HepG2 (cell line): ENCODE data around the gene TNFSF10. TPM values are rescaled to one million over a fixed set of nuclear protein-coding genes. Genes with fewer than 3 reads are reported as not detected.

Experiments
- ATAC-seq: fragments of 200-7000 bp; cut with Tn5 transposase; 3 replicates; pipeline ENCODE4 v1.9.1; 2020; ENCODE audit warnings: mild to moderate bottlenecking, moderate library complexity
- BruUV-seq: library from RNA; stranded (reverse); fragments of 400-500 nt; replicated peaks from 2 replicates; lab custom pipeline; 2021; lab: Mats Ljungman, UMichigan
- CTCF ChIA-PET: fragments of 300-600 bp; formaldehyde crosslinking; extraction: SDS; loops from one replicate; lab custom pipeline; 2021; ENCODE audit warnings: low total read pairs, inconsistent platforms, low intra/inter-chr PET ratio; lab: Yijun Ruan, JAX
- POLR2A ChIA-PET: fragments of 350-600 bp; sonication (Branson Sonifier 250); formaldehyde crosslinking; loops from one replicate; lab custom pipeline; 2020; ENCODE audit warnings: antibody characterized with exemption, inconsistent platforms; lab: Yijun Ruan, JAX
- DNase-seq: peaks from one replicate; pipeline ENCODE4 v3.0.0-alpha.2; 2015; ENCODE audit warnings: low spot score
- FAIRE-seq: peaks from 3 replicates; lab custom pipeline; 2011; peaks lifted over from hg19 to GRCh38; lab: Jason Lieb, UNC
- H2AFZ ChIP-seq: one replicate; pipeline ENCODE4 v1.6.1; 2011; ENCODE audit warnings: low read length, inconsistent platforms
- H3K27ac ChIP-seq: fragments of 300-600 bp; 3 replicates; pipeline ENCODE4 v1.8.0; 2011; ENCODE audit warnings: mixed run types, mild to moderate bottlenecking, mixed read lengths, low read length, inconsistent platforms; ENCODE audit not compliant: insufficient read depth; ENCODE audit errors: extremely low read length
- H3K27me3 ChIP-seq, 2 experiments: fragments of 200-600 bp in 1 of 2; 2 replicates in 1 of 2; 3 replicates in 1 of 2; pipeline versions ENCODE4 v1.6.0 to v1.8.0; 2011; ENCODE audit warnings: low read length in 2 of 2, mild to moderate bottlenecking in 2 of 2, moderate library complexity in 2 of 2, inconsistent platforms in 1 of 2; ENCODE audit not compliant: insufficient read depth in 2 of 2, control insufficient read depth in 1 of 2
- H3K36me3 ChIP-seq, 2 experiments: fragments of 200-600 bp in 1 of 2; replicated peaks in 1 of 2; 2 replicates in 1 of 2; 3 replicates in 1 of 2; pipeline versions ENCODE4 v1.5.1 to v1.8.0; 2011; ENCODE audit warnings: low read length in 2 of 2, inconsistent platforms in 1 of 2; ENCODE audit not compliant: insufficient read depth in 2 of 2, control insufficient read depth in 1 of 2
- H3K4me1 ChIP-seq: 2 replicates; pipeline ENCODE4 v1.5.1; 2012; ENCODE audit warnings: low read length, inconsistent platforms; ENCODE audit not compliant: insufficient read depth
- H3K4me2 ChIP-seq: 2 replicates; pipeline ENCODE4 v1.6.0; 2011; ENCODE audit warnings: low read depth, low read length, inconsistent platforms
- H3K4me3 ChIP-seq, 3 experiments: fragments of 200-600 bp in 1 of 3; sonication (generic), shearing (Covaris generic) in 1 of 3; replicated peaks in 1 of 3; 2 replicates each; pipeline ENCODE4 v1.5.1; 2011 to 2016; ENCODE audit warnings: low read length in 3 of 3, inconsistent platforms in 2 of 3, low read depth in 2 of 3, mild to moderate bottlenecking in 2 of 3, control low read depth in 1 of 3, mixed read lengths in 1 of 3; ENCODE audit not compliant: insufficient read depth in 1 of 3
- H3K79me2 ChIP-seq: one replicate; pipeline ENCODE4 v1.6.1; 2011; ENCODE audit warnings: low read length, inconsistent platforms; ENCODE audit not compliant: insufficient read depth
- H3K9ac ChIP-seq: 2 replicates; pipeline ENCODE4 v1.6.0; 2011; ENCODE audit warnings: mild to moderate bottlenecking, low read depth, low read length, inconsistent platforms; ENCODE audit not compliant: insufficient read depth
- H3K9me3 ChIP-seq: 2 replicates; pipeline ENCODE4 v1.5.1; 2012; ENCODE audit warnings: mild to moderate bottlenecking, low read length
- H4K20me1 ChIP-seq: 2 replicates; pipeline ENCODE4 v1.6.0; 2011; ENCODE audit warnings: inconsistent platforms, mild to moderate bottlenecking, low read length, moderate library complexity; ENCODE audit not compliant: insufficient read depth
- EHMT2 ChIP-seq: fragments of 200-600 bp; sonication (generic); IDR thresholded peaks from 2 replicates; pipeline ENCODE4 v1.7.0; 2017; ENCODE audit warnings: antibody characterized with exemption, low read depth, low read length, borderline replicate concordance
- KDM5A ChIP-seq: fragments of 200-600 bp; sonication (generic); IDR thresholded peaks from 2 replicates; pipeline ENCODE4 v1.7.0; 2018; ENCODE audit warnings: antibody characterized with exemption, mild to moderate bottlenecking, low read length, borderline replicate concordance
- MAFF ChIP-seq: IDR thresholded peaks from 2 replicates; pipeline ENCODE4 v1.6.1; 2011; ENCODE audit warnings: low read depth, low read length, improper control_type of control experiment
- MAFK ChIP-seq, 2 experiments: IDR thresholded peaks in 1 of 2; conservative IDR thresholded peaks in 1 of 2; 2 replicates each; pipeline ENCODE4 v1.6.1; 2011; ENCODE audit warnings: improper control_type of control experiment in 2 of 2, low read length in 2 of 2
- MIER2 ChIP-seq: IDR thresholded peaks from 2 replicates; pipeline ENCODE4 v1.6.1; 2016; ENCODE audit warnings: missing biosample characterization, missing genetic modification reagents
- ZNF121 ChIP-seq: sonication (generic); formaldehyde crosslinking; IDR thresholded peaks from 2 replicates; pipeline ENCODE4 v1.5.0; 2020; ENCODE audit warnings: mild to moderate bottlenecking, missing genetic modification reagents
- ZNF7 ChIP-seq: IDR thresholded peaks from 2 replicates; pipeline ENCODE4 v1.6.1; 2016; ENCODE audit warnings: missing biosample characterization, missing genetic modification reagents
- WGBS: methylation state at CpG from one replicate; pipeline ENCODE4 v1.1.6; 2017; ENCODE audit warnings: low lambda C conversion rate; 5-methylcytosine and 5-hydroxymethylcytosine counted together
- in situ Hi-C: cut with HindIII; loops from 2 replicates; pipeline ENCODE4 v1.10.0; 2017; ENCODE audit warnings: low pct_unique_long_range_greater_than_20kb; ENCODE audit not compliant: extremely low pct_ligation_motif_present
- intact Hi-C: fragments of 100-400 bp; cut with micrococcal nuclease; formaldehyde crosslinking; loops from one replicate; pipeline ENCODE4 v1.10.0; 2022; ENCODE audit not compliant: unreplicated experiment
- polyA plus RNA-seq, 8 experiments: library from polyadenylated mRNA; depleted of rRNA in 3 of 8; stranded (reverse) in 7 of 8; unstranded in 1 of 8; fragments of >200 nt; fragmentation: Illumina TruSeq in 4 of 8; extraction: Trizol in 4 of 8; gene quantifications; 2 replicates each; pipeline versions ENCODE4 v1.2.1 to v1.2.3, GENCODE V29; 2011 to 2016; ENCODE audit warnings: low read depth in 4 of 8, missing spikeins in 1 of 8, mixed read lengths in 1 of 8; ENCODE audit not compliant: insufficient read depth in 1 of 8
- total RNA-seq, 5 experiments: library from RNA; depleted of rRNA; stranded (reverse); fragments of >200 nt; fragmentation: Illumina TruSeq; extraction: Trizol; gene quantifications; 2 replicates each; pipeline ENCODE4 v1.2.3, GENCODE V29; 2016; ENCODE audit warnings: low read depth in 1 of 5
- TF ChIP-seq, protein P1 (sequence below): sonication (generic); formaldehyde crosslinking; IDR thresholded peaks from 2 replicates; pipeline ENCODE4 v1.4.0; 2020; ENCODE audit warnings: missing genetic modification reagents

The TNFSF10 gene
- total and polyA plus RNA-seq, 2 of the 13 experiments (the other 11 are each of a cell fraction or from before 2014, with no cell fraction given), result 8.4 to 9.9 TPM

GRCh38 chr3:172549144-172549543, 25.9 kb upstream of the TNFSF10 start:
- TF ChIP-seq, protein P1, sequence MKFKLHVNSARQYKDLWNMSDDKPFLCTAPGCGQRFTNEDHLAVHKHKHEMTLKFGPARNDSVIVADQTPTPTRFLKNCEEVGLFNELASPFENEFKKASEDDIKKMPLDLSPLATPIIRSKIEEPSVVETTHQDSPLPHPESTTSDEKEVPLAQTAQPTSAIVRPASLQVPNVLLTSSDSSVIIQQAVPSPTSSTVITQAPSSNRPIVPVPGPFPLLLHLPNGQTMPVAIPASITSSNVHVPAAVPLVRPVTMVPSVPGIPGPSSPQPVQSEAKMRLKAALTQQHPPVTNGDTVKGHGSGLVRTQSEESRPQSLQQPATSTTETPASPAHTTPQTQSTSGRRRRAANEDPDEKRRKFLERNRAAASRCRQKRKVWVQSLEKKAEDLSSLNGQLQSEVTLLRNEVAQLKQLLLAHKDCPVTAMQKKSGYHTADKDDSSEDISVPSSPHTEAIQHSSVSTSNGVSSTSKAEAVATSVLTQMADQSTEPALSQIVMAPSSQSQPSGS, result no peak
- TF ChIP-seq ZNF121 (peak; percentile 85), MAFK (conservative IDR thresholded peaks at IDR 0.05 in 1 of 2, IDR thresholded peaks at IDR 0.05 in 1 of 2; ENCODE audit: low read length in 2 of 2) (peak; percentile 97), ZNF7 (CRISPR knock-in tag) (no peak), MAFF (peak; percentile 98), MIER2 (CRISPR knock-in tag) (no peak), EHMT2 (no peak), KDM5A (no peak)
- TF ChIP-seq, all 625 proteins: peak for 3
- Histone ChIP-seq H3K27me3 (no peaks in the 10 kb centered on the region), H3K27ac (no peak overlapping the region), H3K36me3 (no peaks in the 10 kb centered on the region), H3K4me1 (peaks cover 47% of the 10 kb centered on the region), H3K4me2 (no peak overlapping the region), H3K9ac (no peak overlapping the region), H2AFZ (no peak overlapping the region), H4K20me1 (no peaks in the 10 kb centered on the region), H3K79me2 (no peaks in the 10 kb centered on the region), H3K4me3 (no peak overlapping the region), H3K9me3 (no peaks in the 10 kb centered on the region)
- no peak for DNase-seq
- CTCF ChIA-PET, result no interaction called here
- 51% methylated on average over 2 of the region's 2 CpGs for WGBS
- no peak for FAIRE-seq
- intact Hi-C loops, result no loop called here
- in situ Hi-C loops, result no loop called here
- BruUV-seq, result no TSS peak
- POLR2A ChIA-PET, result interaction anchor here (0.9 kb wide), 1 partner anchor 8 kb away, joined by 3 read pairs; no protein-coding TSS in a partner anchor
- ATAC-seq, result no peak
